Measurements from ENCODE around the gene C1orf21.

C1orf21 gene

DNA sequence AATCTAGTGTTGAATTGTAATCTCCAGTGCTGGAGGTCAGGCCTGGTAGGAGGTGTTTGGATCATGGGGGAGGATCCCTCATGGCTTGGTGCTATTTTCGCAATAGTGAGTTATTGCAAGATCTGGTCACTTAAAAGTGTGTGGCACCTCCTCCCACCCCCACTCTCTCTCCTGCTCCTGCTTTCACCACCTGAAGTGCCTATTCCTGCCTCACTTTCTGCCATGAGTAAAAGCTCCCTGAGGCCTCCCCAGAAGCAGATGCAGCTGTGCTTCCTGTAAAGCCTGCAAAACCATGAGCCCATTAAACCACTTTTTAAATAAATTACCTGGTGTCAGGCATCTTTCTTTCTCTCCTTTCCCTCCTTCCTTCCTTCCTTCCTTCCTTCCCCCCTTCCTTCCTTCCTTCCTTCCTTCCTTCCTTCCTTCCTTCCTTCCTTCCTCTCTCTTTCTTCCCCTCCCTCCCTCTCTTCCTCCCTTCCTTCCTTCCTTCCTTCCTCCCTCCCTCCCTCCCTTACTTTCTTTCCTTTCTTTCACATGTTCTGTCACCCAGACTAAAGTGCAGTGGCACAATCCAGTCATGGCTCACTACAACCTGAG is 172.4 kb downstream of the C1orf21 start:
- no peak for DNase-seq

DNA sequence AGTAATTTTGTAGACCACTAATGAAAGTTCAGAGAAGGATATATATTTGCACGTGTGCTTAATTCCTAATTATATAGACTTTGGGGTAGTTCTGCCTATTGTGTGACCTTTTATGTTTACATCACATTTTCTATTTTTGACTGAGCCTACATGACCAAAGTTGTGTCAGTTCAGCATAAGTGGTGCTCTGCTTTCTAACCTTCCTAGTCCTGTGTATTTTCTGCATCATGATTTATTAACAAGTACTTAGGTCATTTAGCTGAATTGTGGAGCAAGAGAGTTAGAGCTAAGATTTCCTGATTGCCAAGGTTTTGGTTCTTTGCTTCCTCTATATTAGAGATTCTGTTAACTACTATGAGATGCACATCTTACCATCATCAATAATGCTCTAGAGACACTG is 176.0 kb downstream of the C1orf21 start:
- no peak for DNase-seq

DNA sequence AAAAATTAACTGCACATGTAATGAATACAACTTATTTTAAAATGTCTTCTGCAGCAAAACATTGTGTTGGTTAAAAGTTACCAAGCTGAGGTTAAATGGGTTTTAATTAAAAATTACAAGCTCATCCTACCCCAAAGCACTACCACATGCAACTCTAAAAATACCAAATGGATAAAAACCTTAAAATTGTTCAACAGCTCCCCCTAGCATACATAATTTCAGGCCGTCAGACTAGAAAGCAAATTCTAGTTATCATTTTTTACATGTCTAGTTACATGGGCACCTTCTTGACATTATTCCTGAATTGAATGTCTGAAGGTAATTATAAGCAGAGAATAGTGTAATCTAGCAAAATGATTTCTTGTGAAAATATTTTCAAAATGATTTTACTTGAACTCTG is 176.5 kb downstream of the C1orf21 start:
- no peak for DNase-seq

DNA sequence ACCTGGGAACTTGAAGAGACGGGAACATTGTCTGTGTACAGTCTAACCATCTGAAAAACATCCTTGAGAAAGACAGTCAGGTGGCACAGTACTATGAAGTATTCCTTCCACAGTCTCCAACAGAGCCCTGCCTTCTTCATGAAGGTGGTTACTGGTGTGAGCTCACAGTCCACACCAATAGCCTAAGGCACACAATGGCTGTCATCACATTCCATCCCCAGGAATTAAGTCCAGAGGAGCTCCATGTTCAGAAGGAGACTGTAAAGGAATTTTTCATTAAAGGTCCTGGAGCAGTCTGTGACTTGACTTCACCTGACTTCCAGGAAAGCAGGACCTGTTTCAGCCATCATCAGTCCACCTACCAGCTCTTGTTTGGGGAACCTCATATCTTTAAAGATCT is 180.2 kb downstream of the C1orf21 start:
- no peak for DNase-seq

DNA sequence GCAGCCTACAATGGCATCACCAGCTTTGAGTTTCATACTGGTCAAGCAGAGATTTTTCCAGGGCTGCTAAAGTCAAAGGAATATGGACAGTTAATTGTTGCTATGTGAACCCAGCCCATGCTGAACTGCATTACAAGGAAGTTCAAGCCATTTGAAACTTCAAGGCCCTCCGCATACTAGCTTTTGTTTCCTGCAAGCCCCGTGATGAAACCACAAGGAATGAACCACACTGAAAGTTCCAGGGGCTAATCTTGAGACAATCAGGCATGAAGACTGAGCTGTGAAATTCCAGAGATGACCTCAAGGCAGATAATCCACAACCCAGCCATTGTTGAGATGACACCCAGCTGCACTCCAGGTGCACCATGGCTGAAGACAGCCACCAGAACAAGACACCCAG is 180.8 kb downstream of the C1orf21 start:
- DNase-seq = no peak

DNA sequence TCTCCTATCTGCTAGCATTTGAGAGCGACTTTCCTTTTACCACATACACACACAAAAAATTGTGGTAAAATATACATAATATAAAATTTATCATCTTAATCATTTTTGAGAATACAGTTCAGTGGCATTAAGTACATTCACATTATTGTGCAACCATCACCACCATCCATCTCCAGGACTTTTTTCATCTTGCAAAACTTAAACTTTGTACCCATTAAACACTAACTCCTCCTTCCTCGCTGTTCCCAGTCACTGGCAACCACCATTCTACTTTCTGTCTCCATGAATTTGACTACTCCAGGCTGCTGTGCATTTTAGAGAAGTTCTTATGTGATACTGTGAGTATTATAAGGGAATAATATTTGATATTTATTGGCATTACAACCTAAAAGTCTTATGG is 181.3 kb downstream of the C1orf21 start:
- no peak for DNase-seq

DNA sequence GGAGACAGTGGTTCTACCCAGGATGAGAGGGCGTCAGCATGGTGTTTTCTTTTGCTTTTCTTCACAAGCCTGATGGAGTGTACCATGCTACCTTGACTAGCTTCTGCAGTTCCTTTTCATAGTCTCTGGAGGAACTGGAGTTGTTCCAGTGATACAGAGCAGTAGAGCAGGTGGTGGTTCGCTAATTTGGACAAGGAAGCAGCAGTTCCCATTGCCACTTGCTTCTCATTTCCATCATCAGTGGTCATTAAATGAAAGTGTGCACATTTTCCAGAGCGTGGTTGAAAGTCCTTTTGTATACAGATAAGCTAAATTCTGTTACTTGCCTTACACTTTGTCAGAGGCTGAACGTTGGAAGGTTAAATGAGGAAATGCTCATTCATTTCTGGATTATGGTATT is 182.3 kb downstream of the C1orf21 start:
- DNase-seq = no peak

DNA sequence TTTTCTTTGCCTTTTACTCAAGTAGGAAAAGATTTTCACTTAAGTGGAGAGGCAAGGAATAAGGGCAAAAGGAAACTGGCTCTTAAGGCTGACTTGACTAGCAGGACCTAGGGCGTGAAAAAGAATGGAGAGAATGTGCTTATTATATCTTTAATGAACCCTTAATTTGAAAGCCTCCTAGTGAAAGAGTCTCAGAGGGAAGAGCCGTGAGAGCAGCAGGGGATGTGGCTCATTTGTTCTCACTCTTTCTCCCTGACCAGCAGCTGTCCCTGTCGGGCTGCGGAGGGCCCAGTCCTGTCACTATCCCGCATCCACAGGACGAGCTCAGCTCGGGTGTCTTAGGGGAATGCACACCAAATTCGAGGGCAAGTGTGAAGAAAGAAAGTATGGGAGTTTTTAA is 187.8 kb downstream of the C1orf21 start:
- DNase-seq = no peak

DNA sequence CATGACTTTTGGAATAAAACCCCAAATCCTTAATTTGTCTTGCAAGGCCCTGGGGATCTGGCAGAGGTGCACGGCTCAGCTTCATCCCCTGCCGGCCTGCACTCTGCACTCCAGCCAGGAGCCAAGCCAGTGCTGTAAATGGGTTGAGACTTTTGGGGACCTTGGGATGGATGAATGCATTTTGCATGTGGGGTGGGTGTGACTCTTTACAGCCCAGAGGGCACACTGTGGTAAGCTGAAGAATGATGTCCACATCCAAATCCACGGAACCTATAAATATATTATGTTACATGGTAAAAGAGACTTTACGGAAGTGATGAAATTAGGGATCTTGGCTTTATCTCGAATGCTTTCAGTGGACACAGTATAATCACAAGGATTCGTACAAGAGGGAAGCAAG is 190.0 kb downstream of the C1orf21 start:
- no peak for DNase-seq

DNA sequence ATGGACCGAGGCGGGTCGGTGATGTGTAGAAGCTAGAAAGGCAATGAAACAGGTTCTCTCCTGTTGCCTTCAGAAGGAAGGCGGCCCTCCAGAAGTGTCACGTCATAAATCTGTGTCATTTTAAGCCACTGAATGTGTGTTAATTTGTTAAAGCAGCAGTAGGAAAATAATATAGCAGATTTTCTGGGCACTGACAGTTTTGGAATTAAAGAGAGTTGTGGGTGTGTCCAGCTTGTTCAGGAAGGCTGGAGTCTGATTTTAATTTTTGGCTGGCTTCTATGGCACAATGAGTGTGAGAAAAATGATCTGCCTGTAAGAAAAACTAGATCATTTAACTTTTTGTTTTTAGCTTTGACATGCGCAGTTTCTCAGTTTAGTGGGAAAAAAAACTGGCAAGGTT is 190.5 kb downstream of the C1orf21 start:
- DNase-seq = no peak

DNA sequence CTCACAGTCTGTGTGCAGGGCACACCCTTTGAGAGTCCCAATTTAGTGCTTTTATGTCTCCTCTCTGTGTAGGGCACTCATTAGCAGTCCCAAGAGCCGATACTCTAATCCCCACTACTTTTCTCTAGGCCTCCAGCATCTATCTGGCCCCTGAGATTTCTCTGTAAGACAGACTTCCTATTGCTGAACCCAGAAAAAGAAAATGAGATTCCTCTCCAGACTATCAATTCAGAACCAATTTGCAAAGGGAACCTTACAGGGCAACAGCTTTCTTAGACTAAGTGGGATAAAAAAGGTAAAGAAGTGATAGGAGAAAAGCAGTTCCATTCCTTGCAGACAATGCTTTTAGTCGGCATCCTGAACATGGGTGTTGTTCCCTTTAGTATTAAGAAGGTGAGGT is 195.6 kb downstream of the C1orf21 start:
- DNase-seq = no peak

DNA sequence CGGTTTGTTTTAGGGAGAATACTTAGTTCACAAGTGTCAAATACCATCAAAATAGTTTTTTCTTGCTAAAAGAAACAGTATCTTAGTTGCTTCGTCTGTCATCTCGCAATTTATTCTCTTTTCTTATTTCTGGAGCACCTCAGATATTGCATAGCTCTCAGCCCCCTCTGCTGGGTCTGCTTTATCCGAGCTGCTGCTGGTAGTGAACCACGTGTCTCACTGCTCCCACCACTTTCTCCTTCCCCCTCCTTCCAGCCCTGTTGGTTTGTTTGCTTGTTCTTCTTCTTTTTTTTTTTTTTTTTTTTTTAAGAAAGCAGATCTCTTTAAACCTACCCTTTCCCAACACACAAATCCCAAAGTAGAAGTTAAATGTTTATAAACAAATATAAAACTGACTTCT is 197.0 kb downstream of the C1orf21 start:
- no peak for DNase-seq

DNA sequence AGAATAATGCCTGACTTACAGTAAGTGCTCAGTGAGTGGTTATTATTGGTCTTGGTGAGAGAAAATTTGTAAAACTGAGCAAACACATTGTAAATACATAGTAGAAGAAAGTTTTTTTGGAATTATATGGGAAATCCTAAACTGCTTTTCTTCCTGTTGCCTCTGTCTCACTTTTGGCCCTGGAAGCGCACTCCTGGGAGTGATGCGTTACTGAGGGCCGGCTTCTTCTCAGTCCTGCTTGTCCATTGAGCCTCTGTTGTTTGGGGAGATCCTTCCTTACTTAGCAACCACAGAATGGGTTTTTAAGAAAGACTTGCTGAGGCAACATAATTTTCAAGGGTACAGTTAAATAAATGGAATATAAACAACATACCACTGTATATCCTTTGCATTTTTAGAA is 201.9 kb downstream of the C1orf21 start:
- no peak for DNase-seq

DNA sequence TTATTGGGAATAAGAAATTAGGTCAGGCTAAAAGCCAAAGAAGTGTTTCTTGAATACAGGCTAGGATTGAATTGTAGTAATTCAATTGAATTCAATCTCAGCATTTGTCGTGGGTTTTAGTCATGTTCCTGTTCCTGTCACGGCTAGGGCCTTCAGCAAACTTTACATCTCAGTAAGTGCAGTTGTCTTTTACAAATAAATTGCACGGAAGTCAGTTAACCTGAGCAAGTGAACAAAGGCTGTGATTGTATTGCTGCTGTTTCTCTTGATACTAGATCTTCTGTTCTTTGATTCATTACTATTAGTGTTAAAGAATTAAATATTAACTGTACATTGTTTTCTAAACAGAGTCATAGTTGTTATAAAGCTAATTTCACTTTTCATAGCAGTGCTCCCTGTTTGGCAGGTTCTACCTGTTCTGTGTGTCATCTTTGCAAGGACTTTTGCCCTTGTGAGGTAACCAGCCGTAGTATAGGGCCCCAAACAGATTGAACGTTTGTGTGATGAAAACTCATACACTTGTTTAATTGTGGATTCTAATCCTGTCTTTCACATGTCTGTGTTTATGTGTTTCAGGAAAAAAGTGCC is 203.4 kb downstream of the C1orf21 start:
- no peak for DNase-seq

DNA sequence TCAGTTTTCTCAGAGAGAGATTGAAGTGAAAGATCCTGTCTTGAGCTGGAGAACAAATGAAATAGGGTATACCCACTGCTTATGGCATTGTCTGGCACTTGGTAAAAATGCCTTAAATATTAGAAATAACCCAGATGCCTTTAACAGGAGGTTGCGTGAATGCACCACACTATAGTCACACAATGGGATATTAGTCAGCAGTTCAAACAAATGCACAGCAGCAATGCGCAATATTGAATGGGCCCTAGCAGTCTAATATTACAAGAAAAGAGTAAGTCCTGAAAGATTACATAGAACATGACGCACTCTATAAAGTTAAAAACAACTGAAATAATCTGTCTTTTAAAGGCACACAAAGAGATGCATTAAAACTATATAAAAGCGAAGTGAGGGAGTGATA is 206.8 kb downstream of the C1orf21 start:
- DNase-seq = no peak

DNA sequence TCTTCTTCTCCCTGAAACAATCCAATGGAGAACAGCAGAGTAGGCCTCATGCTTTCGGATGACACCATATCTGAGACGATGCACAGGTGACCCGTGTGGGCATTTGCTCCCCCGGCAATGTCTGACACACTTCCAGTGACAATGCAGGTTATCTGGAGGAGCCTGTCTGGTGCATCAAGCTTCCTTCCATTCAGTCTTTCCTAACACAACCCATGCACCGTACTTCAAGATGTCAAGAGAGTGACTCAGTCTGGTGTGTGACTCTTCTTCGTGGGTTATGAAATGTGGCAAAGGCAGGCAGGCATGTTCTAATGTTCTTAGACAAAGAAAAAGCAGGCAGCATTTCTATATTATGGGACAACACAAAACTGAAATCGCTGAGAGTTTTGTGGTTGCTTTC is 208.8 kb downstream of the C1orf21 start:
- no peak for DNase-seq

DNA sequence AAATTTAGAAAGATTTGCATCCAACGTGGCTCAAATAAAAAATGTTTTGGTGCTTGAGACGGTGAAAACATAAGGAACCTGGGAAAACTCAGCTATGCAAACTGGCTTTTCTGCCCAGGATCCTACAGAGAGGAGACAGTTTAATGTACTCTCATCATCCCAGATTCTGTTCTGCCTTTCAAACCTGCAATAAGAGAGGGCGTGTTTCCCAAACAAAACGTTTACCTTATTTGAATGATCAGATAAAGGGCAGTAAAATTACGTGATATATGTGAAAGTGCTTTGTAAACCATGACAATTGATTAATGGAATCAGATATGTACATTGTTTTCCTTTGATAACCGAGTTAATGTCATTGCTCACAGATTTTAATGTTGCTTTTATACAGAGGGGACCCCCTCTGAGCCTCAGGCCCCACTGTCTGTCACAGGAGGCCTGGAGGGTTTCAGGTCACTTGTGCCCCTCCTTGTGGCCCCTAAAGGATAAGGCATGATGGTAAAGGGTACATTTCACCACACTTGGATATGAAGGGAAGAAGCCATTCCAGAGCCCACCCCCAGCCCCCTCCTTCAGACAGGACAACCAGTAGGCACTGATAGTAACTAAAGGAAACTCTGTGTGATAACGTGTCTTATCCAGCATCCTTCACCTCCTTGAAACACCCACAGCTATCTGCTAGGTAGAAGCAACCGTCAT is 210.3 kb downstream of the C1orf21 start:
- DNase-seq = no peak

DNA sequence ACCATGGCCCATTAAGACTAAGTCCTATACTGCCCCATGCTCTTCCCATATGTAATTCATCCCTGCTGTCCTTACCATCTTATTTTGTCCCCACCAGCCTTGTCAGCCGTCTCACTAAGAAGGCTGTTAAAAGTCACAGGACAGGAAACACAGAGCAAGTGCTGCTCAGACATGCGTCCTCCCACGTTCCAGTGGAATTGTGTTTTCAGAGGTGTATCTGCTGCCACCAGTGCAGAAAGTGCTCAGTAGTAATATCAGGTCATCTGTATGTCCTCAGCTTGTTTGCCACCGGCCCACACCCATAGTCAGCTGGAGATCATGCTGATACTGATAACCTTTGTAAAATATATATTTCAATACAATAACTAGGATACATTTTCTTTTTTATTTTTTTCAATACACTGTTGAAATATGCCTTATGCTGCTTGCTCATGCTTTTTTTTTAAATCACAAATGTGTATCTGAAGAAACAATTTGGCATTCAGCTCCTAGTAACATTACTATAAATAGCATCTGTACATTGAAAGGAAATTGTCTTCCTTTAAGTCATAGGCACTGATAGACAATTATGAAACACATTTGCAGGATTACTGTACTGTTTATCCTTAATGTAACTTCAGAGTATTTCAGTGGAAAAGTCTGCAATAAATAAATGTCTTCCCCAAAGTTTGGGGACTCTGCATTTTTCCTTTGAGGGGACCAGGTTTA is 211.0 kb downstream of the C1orf21 start:
- DNase-seq = no peak

DNA sequence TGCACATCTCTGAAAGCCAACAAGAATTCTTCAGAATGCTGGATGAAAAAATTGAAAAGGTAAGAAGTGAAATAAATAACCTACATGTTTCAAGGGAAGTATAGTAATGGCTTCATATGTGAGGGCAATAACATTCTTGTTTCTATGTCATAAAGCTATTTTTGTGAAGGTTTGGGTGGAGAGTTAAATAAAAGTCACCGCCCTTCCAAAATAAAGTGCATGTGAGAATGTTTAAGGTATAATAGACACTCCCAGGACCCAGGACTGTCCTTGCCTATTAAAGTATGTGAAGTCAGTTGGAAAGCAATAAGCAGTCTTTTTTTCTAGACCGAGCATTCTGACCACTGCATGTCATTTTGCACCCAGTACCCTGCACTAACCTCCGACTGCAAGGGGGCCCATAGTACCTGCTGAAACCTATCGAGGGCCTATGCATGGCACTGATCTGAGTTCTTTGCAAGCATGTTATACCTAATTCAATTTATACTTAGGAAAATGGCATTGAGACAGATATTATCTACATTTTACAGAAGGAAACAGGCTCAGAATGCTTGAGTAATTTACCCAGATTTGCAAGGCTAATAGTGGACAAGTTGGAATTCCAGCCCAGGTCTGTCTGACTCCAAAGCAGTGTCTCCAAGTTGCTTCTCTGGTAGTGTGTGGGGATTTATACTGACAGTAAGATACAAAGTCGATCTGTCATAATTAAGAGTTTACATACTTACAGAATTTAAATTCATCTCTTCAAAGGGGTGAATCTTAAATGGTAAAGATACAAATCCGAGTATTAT is 211.8 kb downstream of the C1orf21 start:
- no peak for DNase-seq

DNA sequence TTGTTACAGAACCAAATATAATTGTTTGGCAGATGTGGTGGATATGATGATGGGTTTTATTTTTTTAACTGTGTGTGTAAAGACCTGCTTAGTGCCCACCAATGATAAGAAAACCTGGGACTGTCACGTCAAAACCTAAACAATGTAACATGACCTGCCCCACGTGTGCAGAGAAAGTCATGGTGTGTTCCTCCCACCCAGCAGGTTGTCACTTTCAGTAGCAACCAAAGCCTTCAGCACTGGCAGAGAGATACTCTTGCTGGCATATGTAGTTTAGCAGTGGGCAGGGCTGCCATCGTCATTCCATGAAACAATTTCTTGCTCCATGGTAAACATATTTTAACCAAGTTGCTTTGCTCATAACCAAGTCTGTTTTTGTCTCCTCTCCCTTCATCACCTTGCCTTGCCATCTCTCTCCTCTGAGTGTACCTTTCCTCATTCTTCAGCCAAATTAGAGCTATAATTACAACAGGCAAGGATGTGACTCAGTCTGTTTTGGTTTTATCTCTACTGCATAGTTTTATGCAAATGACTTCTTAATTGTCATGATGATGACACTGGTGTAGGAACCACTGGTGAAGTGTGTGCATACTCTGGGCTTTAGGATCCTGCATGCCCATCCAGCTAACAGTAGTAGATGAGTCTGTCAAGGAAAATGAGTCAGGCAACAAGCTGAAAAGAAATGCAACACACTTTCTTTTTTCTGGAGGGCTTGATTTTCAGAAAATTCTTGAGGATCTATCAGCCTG is 217.5 kb downstream of the C1orf21 start:
- no peak for DNase-seq

DNA sequence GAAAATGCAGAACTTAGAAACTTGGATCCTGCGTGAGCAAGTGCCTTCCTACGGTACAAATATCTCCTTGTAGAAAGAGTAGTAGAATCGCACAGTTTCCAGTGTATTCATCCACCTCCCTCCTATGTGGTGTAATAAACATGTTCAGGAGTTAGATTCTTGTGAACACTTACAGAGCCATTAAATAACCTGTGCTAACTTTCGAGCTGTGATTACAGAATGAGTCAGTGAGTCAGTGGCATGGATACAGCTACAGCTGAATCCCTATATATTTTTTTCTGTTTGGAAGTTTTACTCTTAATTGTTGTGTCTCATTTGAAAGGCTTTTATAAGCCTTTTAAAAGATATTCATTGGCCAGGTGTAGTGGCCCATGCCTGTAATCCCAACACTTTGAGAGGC is 219.1 kb downstream of the C1orf21 start:
- no peak for DNase-seq

DNA sequence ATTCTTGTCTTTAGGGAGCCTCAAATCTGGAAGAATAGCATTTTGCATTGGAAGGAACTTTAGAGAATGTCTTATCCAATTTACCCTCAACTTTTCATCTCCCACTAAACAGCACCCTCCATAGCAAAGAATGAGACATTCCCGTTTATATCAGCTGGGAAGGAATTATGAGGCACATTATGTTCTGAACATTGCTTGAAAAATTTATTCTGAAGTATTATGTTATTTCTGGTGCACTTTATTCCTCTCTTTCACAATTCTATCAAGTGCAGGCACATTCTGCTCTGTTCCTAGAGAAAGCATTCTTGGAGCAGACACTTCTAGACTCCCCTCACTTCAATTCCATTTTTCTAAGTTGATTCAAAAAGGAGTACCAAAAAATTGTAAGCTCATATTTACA is 220.0 kb downstream of the C1orf21 start:
- DNase-seq = no peak

DNA sequence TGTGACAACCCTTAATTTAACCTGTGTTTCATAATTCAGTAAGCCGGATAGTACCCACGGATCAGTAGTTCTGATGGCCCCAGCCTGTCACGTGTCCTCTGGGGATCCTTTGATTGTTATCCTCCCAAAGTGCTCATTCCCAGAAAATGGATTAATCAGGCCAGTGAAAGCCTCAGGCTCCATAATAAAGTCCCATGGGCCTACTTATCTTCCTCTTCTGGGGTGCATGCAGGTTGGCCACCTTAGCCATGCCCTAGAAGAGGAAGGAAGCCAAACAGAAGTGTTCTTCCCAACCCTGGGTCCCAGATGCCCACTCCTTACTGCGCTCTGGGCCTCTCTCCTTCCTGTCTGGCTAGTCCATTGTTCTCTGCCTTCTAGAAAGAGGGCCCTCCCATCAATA is 221.8 kb downstream of the C1orf21 start:
- DNase-seq = no peak

Data from stimulated activated naive CD4-positive, alpha-beta T cell treated with Interleukin-2 at 50 U/mL for 16 hours (primary cell).